HTR-8/SVneo (cell line): Measurements from ENCODE around the gene DTD2.

Experiments used
- DNase-seq: peaks from one replicate; pipeline ENCODE4 v3.0.0; 2011; ENCODE audit warnings: low spot score, mixed read lengths; ENCODE audit not compliant: insufficient read length
- FAIRE-seq: peaks from 2 replicates; lab custom pipeline; 2011; peaks lifted over from hg19 to GRCh38; lab: Jason Lieb, UNC

The DTD2 gene

DNA sequence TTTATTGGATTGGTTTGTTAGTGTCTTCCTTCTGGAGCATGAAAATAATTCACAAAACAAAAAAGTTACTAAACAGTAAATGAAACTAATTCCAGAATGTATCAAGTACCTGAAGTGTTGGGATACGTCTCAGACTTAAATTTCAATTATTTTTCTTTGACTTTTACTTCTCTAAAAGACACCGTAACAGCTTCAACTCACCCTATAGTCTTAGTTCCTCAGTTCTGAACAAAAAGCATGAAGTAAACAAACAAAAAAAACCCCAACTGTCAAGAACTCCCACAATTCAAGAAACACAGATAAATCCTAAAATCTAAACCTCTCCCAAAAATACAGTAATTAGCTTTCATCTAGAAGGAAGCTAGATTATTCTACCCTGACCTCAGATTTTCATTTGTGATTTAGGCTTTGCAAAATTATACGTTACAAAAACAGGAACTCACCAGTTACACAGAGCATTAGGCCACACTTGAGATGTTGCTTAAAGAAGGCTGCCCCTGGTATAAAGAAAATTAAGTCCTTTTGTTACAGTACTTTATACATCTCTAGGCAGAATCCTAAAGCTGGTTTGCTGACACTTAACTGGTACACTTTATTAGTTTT is 47.2 kb downstream of the DTD2 start:
- FAIRE-seq (no peak), DNase-seq (no peak)

DNA sequence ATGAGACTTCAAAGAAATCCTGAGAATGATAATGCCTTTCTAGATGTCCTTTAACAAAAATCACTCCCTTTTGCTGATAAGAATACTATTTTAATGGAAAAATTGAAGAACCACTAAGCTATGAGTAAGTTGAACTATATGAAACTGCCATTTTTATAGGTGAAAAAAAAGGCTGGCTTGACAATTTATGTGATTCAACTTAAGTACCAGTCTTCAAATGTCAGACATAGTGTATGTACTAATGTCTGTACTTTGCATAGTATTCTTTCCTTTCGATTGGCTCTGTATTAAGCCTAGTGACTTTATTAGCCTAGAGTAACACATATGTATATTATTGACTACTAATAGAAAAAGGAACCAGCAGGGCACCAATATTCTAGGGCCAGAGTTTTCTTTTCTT is 48.9 kb downstream of the DTD2 start:
- FAIRE-seq (peak; percentile 60), DNase-seq (no peak)

DNA sequence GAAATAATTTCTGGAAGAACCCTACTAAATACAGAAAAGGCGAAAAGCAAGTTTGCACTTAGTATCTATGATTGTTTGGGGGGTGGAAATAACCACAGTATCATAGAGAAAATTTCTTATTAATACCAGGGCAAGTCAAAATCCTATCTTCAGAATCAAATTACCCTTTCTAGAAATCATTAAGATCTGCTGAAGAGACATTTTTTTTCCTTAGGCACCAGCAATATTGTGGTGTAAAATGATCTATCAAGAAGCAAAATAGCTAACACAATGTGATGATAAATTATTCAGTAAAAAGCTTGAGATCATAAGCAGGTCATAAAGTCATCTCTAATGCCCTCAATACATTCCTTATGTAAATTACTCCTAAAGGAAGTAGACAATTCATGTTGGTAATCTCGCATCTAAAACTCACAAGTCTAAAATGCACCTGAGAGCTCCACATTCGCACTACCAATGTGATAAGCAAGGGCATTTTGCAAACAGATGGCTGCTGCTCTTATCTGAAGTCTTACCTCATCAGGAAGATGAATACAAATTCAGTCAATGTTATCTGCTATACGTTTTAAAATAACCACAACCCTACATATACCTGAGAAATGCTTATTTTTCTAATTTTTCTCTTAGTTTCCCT is 51.6 kb downstream of the DTD2 start:
- no peak for DNase-seq
- FAIRE-seq: peak; percentile 16

DNA sequence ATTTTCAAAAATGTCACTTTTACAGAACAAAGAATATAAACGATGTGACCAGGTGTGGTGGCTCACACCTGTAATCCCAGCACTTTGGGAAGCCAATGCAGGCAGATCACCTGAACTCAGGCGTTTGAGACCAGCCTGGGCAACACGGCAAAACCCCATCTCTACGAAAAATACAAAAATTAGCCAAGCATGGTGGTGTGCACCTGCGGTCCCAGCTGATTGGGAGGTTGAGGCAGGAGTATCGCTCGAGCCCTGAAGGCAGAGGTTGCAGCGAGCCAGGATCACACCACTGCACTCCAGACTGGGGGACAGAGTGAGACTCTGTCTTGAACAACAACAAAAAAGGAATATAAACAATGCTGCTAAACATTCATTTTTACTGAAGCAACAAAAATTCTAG is 52.2 kb downstream of the DTD2 start:
- DNase-seq: no peak
- peak; percentile 67 for FAIRE-seq

DNA sequence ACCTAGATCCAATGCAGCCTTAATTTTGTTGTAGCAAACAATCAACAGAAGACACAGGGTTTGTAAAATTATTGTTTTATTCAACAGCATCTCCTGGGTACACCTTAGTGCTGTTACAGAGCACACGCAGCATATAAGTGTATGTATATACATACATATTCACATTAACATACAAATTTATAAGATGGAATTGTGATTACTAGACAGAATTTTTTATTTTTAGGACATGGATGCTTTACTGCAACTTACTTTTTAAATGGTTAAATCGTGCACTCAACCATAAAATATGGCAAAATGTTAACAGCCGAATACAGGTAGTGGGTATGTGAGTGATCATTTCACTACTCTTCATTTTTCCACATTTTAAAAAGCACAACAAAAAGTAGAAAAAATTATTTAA is 53.6 kb downstream of the DTD2 start:
- DNase-seq: no peak
- FAIRE-seq: peak; percentile 80

DNA sequence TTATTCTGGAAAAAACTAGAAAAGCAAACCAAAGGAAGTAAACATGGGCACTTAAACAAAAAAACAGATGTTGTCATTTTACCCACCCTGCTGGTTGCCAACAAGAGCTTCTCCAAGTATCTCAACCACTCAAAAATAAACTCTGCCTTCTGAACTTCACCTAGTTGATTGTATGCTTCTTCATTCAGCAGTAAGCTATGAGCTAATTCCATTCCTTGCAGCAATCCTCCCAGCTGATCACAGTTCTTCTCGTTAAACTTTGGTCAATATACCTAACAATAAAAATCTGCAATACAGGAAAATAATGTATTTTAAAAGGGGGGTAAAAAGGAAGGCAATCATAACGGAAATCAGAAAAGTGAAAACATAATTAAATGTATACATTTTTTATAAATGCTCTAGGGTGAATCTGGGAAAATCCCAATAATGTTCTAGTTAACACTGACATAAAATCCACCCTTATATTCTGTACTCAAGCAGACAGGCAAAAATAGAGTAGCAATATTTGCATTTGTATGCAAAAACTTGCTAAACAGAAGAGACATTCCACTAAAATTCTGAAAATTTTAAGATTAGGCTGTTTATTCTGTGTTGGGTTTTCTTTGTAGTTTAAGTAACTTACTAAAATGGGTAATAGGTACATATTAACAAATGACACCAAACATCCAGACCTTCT is 54.4 kb downstream of the DTD2 start:
- FAIRE-seq (peak; percentile 46), DNase-seq (no peak)

DNA sequence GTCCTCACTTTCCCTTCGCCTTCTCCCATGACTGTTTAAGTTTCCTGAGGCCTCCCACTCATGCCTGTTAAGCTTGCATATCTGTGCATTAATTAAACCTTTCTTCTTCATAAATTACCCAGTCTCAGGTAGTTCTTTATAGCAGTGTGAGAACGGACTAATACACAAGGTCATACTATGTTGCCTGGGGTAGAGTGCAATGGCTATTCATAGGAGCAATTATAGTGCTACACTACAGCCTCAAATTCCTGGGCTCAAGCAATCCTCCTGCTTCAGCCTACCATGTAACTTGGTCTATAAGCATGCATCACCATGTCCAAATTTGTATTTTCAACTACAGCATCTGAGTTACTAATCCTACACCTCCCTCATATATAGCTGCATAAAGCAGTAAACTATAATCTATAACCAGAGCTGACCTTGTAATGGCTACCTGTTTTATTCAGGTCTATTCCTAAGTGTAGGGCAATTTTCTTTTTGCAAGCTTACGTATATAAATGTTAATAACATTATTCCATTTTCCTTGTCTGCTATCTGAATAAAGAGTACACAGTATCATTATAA is 55.9 kb downstream of the DTD2 start:
- FAIRE-seq (peak; percentile 86), DNase-seq (no peak)

DNA sequence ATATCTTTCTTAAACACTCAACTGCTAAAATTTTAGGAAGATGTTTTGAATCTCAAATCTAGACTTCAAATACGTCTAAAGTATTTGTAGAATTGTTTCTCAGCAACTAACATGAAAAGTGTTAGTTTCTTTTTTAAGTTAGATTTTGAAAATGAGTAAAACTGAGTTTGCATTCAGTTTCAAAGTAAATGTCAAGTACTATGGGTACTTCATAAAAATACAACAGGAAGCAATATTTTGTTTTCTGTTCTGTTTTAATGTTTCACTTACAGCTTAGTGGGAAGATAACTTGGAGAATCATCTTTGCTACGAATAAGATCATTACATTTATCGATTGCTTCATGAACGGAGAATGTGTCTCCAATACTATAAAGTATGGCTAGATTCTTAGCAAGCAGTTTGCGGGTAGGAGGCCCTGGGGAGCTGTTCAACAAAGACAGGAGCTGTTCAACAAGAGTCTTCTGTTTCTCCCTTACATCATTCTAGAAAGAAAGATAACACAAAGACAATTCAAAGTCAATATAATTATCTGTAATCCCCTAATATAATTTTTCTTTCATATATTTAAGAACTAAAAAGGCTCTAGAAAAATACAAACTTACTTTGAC is 57.2 kb downstream of the DTD2 start:
- DNase-seq (no peak), FAIRE-seq (no peak)
